Spleen (tissue), 11 donors: ENCODE results near the gene MAP3K14. TPM values are rescaled to one million over a fixed set of nuclear protein-coding genes. Genes with fewer than 3 reads are reported as not detected.
A peak's percentile ranks its signal among the peaks of the same experiment; 100 is the strongest.
"Not testable (repeated sequence)": the region's sequence is repeated elsewhere in the genome, so short reads cannot be mapped to it uniquely, and the experiment has no call there.

ENCODE experiments used
- DNase-seq: peaks from one replicate; pipeline ENCODE4 v3.0.0-alpha.2; 2020
- H3K27ac ChIP-seq, 8 donors: fragments of 200-600 bp; sonication (generic) in 7 of 8; 1 replicate in 4 of 8; 2 replicates in 4 of 8; pipeline versions ENCODE4 v1.5.0 to v1.8.0; 2016 to 2021; ENCODE audit warnings: inconsistent platforms in 4 of 8, mild to moderate bottlenecking in 4 of 8, moderate library complexity in 1 of 8
- H3K27me3 ChIP-seq, 7 donors: fragments of 200-600 bp; sonication (generic) in 6 of 7; replicated peaks in 1 of 7; 1 replicate in 4 of 7; 2 replicates in 3 of 7; pipeline versions ENCODE4 v1.5.0 to v1.8.0; 2016 to 2021; ENCODE audit warnings: inconsistent platforms in 3 of 7, mild to moderate bottlenecking in 1 of 7
- H3K36me3 ChIP-seq, 6 donors: fragments of 200-600 bp; sonication (generic) in 5 of 6; 1 replicate in 4 of 6; 2 replicates in 2 of 6; pipeline versions ENCODE4 v1.5.0 to v1.8.0; 2016 to 2021; ENCODE audit warnings: inconsistent platforms in 2 of 6
- H3K4me1 ChIP-seq, 6 donors: fragments of 200-600 bp; sonication (generic) in 5 of 6; 1 replicate in 3 of 6; 2 replicates in 3 of 6; pipeline versions ENCODE4 v1.5.0 to v1.8.0; 2016 to 2021; ENCODE audit warnings: inconsistent platforms in 3 of 6
- H3K4me3 ChIP-seq, 8 donors: fragments of 200-600 bp; sonication (generic) in 7 of 8; 1 replicate in 4 of 8; 2 replicates in 4 of 8; pipeline versions ENCODE4 v1.5.0 to v1.8.0; 2016 to 2021; ENCODE audit warnings: inconsistent platforms in 4 of 8, mild to moderate bottlenecking in 4 of 8, moderate library complexity in 2 of 8
- H3K9me3 ChIP-seq, 8 donors: fragments of 200-600 bp; sonication (generic) in 7 of 8; 1 replicate in 4 of 8; 2 replicates in 4 of 8; pipeline versions ENCODE4 v1.5.0 to v1.8.0; 2016 to 2021; ENCODE audit warnings: inconsistent platforms in 4 of 8
- POLR2A ChIP-seq, 3 donors: fragments of 450-650 bp; IDR thresholded peaks; one replicate each; pipeline ENCODE4 v1.5.1; 2017; ENCODE audit warnings: antibody characterized with exemption in 3 of 3, mild to moderate bottlenecking in 1 of 3
- POLR2AphosphoS5 ChIP-seq, 3 donors: sonication (generic); formaldehyde crosslinking; IDR thresholded peaks; one replicate each; pipeline ENCODE4 v1.5.1; 2017; ENCODE audit warnings: antibody characterized with exemption in 3 of 3
- WGBS, 5 donors: extraction: QIAGEN DNeasy Blood & Tissue Kit in 3 of 5; methylation state at CpG; one replicate each; pipeline versions ENCODE4 v1.1.5 to v1.1.7; 2013 to 2018; 5-methylcytosine and 5-hydroxymethylcytosine counted together
- intact Hi-C: fragments of 100-400 bp; cut with DNase I; formaldehyde crosslinking; loops from one replicate; pipeline ENCODE4 v1.15.0; 2023; ENCODE audit warnings: low total_unique reads
- polyA plus RNA-seq, 3 donors: library from polyadenylated mRNA; stranded (reverse); fragments of 200-250 nt; gene quantifications; one replicate each; pipeline ENCODE4 v1.2.1, GENCODE V29; 2013
- total RNA-seq, 7 donors: library from RNA; depleted of rRNA in 3 of 7; stranded (reverse); fragments of >200 nt in 3 of 7; fragmentation: NEBNext Ultra II Directional in 4 of 7; extraction: Animal tissue kit (Norgen Biotek cat#: 25700) in 4 of 7; gene quantifications; one replicate each; pipeline versions ENCODE4 v1.1.0 to v1.2.1, GENCODE V29; 2016 to 2021
- TF ChIP-seq, protein P1 (sequence below), 11 experiments: fragments of 200-600 bp in 7 of 11; fragments of 450-650 bp in 4 of 11; sonication (generic) in 4 of 11; IDR thresholded peaks in 8 of 11; conservative IDR thresholded peaks in 3 of 11; 1 replicate in 7 of 11; 2 replicates in 4 of 11; pipeline versions ENCODE4 v1.4.0 to v1.8.0; 2016 to 2021; ENCODE audit warnings: antibody characterized with exemption in 11 of 11, inconsistent platforms in 4 of 11, mild to moderate bottlenecking in 1 of 11
- donor health status: healthy with polysubstance abuse.
- donor health status: DM: no; HTN: no; CAD: no; lungs with moderate emphysema.
- donor health status: DM: no; HTN: no; CAD: no.
- donor health status: Bipolar disorder and iron deficiency.
- donor health status: healthy.
- donor health status: DM: no; HTN: no; CAD: no.
- donor health status: DM: yes; HTN: yes; CAD: no.

MAP3K14 gene
- total and polyA plus RNA-seq, 10 donors = 17.3 to 36.3 (median 28.0) TPM

DNA sequence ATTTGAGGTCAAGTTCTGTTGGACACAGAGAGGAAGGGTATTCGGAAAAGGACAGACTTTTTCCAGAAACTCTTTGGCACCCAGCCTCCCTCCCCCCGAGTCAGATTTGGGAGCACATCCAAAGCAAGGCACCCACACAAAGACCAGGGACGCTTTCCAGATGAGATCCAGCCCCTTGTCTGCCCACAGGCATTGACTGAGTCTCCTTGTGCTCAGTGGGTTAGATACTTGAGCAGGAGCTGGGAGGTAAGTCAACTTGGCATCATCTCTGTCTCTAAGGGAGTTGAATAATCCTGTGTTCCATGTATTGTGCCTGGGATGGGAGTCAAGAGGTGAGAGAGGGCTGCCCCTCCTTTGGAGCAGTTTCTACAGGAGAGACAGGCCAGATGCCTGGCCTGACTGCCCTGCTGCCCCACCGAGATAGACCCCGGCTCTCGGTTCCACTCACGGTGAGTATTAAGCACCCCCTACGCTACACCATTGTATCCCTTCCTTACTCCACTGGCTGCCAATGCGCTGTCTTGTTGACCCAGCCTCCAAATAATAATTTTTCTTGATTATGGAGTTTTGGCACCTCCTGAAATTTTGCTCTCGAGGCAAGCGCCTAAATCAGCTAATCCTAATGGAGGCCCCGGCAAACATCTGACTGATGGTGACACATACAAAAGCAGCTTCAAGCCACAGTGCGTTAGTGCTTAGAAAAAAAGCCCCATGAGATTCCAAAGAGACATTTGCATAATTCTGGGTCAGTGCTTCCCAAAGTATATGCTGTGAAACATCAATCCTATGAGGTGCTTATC, 29.6 kb upstream of the MAP3K14 start:
- no peak for TF ChIP-seq POLR2AphosphoS5 (IDR thresholded peaks at IDR 0.05)
- H3K4me1 ChIP-seq = peaks cover 0 to 12% (median 0%) of the 10 kb centered on the region in 6 donors
- peak; percentile 32 for DNase-seq
- H3K27ac ChIP-seq = peak overlapping the region in 1 of 8 donors; percentile 0
- intact Hi-C loops = no loop called here
- H3K36me3 ChIP-seq = no peaks in the 10 kb centered on the region
- H3K4me3 ChIP-seq = no peak overlapping the region
- no peaks in the 10 kb centered on the region for H3K27me3 ChIP-seq
- H3K9me3 ChIP-seq = peaks cover 0 to under 1% (median 0%) of the 10 kb centered on the region in 8 donors
- 78 to 94% (median 86%) methylated on average over 13 of the region's 13 CpGs for WGBS, 5 donors

GRCh38 chr17:45345554-45346215, 28.9 kb upstream of the MAP3K14 start:
- intact Hi-C loops = no loop called here
- Histone ChIP-seq H3K4me1 (peaks cover 0 to 14% (median 1%) of the 10 kb centered on the region in 6 donors), H3K9me3 (no peaks in the 10 kb centered on the region), H3K36me3 (no peaks in the 10 kb centered on the region), H3K27ac (peak overlapping the region in 4 of 8 donors; percentile 11 to 43 (median 30)), H3K4me3 (no peak overlapping the region), H3K27me3 (no peaks in the 10 kb centered on the region)
- TF ChIP-seq POLR2A (IDR thresholded peaks at IDR 0.05) = no peak
- no peak for TF ChIP-seq POLR2AphosphoS5 (IDR thresholded peaks at IDR 0.05)
- TF ChIP-seq, protein P1, sequence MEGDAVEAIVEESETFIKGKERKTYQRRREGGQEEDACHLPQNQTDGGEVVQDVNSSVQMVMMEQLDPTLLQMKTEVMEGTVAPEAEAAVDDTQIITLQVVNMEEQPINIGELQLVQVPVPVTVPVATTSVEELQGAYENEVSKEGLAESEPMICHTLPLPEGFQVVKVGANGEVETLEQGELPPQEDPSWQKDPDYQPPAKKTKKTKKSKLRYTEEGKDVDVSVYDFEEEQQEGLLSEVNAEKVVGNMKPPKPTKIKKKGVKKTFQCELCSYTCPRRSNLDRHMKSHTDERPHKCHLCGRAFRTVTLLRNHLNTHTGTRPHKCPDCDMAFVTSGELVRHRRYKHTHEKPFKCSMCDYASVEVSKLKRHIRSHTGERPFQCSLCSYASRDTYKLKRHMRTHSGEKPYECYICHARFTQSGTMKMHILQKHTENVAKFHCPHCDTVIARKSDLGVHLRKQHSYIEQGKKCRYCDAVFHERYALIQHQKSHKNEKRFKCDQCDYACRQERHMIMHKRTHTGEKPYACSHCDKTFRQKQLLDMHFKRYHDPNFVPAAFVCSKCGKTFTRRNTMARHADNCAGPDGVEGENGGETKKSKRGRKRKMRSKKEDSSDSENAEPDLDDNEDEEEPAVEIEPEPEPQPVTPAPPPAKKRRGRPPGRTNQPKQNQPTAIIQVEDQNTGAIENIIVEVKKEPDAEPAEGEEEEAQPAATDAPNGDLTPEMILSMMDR (IDR thresholded peaks at IDR 0.05 in 8 of 11, conservative IDR thresholded peaks at IDR 0.05 in 3 of 11) = no peak
- DNase-seq = no peak
- 6 to 17% (median 16%) methylated on average over 3 of the region's 3 CpGs for WGBS, 5 donors

GRCh38 chr17:45345246-45345553, 28.4 kb upstream of the MAP3K14 start:
- Histone ChIP-seq H3K36me3 (no peaks in the 10 kb centered on the region), H3K4me1 (peaks cover 0 to 14% (median 1%) of the 10 kb centered on the region in 6 donors), H3K27ac (peak overlapping the region in 4 of 8 donors; percentile 11 to 43 (median 30)), H3K9me3 (no peaks in the 10 kb centered on the region), H3K4me3 (no peak overlapping the region), H3K27me3 (no peaks in the 10 kb centered on the region)
- WGBS, 5 donors = 64 to 77% (median 68%) methylated on average over 3 of the region's 3 CpGs
- DNase-seq = peak; percentile 27
- no peak for TF ChIP-seq POLR2A (IDR thresholded peaks at IDR 0.05)
- TF ChIP-seq POLR2AphosphoS5 (IDR thresholded peaks at IDR 0.05) = no peak
- TF ChIP-seq, protein P1 (IDR thresholded peaks at IDR 0.05 in 8 of 11, conservative IDR thresholded peaks at IDR 0.05 in 3 of 11) = no peak
- intact Hi-C loops = no loop called here

- H3K9me3 ChIP-seq, intact Hi-C loops, H3K27me3 ChIP-seq, H3K4me3 ChIP-seq, H3K27ac ChIP-seq, H3K36me3 ChIP-seq: not testable (repeated sequence)
- DNase-seq = peak; percentile 12
- WGBS, 5 donors = 88 to 96% (median 95%) methylated on average over 10 of the region's 10 CpGs
- H3K4me1 ChIP-seq = peaks cover 0 to 15% (median 1%) of the 10 kb centered on the region in 6 donors
Measured at GRCh38 chr17:45343967-45344664, 27.3 kb upstream of the MAP3K14 start.
